Measurements from ENCODE around the gene LIG1.

The LIG1 gene

GRCh38 chr19:48102870-48103751 lies 67.0 kb downstream of the LIG1 start:
- Histone ChIP-seq H3K4me1 (ENCODE audit: control insufficient read depth, insufficient read depth, low read length) (0 out of 2 replicates have a peak, but pooled peaks cover 4% of the 10 kb centered on the region), H3K27ac (ENCODE audit: extremely low read depth, low read depth, low read length) (no peak overlapping the region), H3K9me3 (ENCODE audit: control insufficient read depth, insufficient read depth, low read depth, low read length) (no peaks in the 10 kb centered on the region), H3K4me3 (ENCODE audit: low read depth, low read length) (no peak overlapping the region), H3K36me3 (ENCODE audit: control insufficient read depth in 2 of 2, insufficient read depth in 1 of 2, low read length in 2 of 2) (no peaks in the 10 kb centered on the region)
- ChIA-PET CTCF (interaction anchor here (0.7 to 13.5 kb wide), 32 partner anchors 8 to 189 kb away, joined by 3 to 276 read pairs (median 6); partner anchors contain the start of genes ELSPBP1 and PLA2G4C), POLR2A (interaction anchor here (0.5 to 0.7 kb wide), 2 partner anchors 109 to 301 kb away, joined by 6 to 7 read pairs; partner anchors contain the start of gene ELSPBP1)
- TF ChIP-seq, protein P1, sequence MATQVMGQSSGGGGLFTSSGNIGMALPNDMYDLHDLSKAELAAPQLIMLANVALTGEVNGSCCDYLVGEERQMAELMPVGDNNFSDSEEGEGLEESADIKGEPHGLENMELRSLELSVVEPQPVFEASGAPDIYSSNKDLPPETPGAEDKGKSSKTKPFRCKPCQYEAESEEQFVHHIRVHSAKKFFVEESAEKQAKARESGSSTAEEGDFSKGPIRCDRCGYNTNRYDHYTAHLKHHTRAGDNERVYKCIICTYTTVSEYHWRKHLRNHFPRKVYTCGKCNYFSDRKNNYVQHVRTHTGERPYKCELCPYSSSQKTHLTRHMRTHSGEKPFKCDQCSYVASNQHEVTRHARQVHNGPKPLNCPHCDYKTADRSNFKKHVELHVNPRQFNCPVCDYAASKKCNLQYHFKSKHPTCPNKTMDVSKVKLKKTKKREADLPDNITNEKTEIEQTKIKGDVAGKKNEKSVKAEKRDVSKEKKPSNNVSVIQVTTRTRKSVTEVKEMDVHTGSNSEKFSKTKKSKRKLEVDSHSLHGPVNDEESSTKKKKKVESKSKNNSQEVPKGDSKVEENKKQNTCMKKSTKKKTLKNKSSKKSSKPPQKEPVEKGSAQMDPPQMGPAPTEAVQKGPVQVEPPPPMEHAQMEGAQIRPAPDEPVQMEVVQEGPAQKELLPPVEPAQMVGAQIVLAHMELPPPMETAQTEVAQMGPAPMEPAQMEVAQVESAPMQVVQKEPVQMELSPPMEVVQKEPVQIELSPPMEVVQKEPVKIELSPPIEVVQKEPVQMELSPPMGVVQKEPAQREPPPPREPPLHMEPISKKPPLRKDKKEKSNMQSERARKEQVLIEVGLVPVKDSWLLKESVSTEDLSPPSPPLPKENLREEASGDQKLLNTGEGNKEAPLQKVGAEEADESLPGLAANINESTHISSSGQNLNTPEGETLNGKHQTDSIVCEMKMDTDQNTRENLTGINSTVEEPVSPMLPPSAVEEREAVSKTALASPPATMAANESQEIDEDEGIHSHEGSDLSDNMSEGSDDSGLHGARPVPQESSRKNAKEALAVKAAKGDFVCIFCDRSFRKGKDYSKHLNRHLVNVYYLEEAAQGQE (tag by site-specific recombination; IDR thresholded peaks at IDR 0.05) = no peak
- TF ChIP-seq, protein P2, sequence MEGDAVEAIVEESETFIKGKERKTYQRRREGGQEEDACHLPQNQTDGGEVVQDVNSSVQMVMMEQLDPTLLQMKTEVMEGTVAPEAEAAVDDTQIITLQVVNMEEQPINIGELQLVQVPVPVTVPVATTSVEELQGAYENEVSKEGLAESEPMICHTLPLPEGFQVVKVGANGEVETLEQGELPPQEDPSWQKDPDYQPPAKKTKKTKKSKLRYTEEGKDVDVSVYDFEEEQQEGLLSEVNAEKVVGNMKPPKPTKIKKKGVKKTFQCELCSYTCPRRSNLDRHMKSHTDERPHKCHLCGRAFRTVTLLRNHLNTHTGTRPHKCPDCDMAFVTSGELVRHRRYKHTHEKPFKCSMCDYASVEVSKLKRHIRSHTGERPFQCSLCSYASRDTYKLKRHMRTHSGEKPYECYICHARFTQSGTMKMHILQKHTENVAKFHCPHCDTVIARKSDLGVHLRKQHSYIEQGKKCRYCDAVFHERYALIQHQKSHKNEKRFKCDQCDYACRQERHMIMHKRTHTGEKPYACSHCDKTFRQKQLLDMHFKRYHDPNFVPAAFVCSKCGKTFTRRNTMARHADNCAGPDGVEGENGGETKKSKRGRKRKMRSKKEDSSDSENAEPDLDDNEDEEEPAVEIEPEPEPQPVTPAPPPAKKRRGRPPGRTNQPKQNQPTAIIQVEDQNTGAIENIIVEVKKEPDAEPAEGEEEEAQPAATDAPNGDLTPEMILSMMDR (tag by site-specific recombination; IDR thresholded peaks at IDR 0.05) = peak; percentile 47
- no peak for TF ChIP-seq ZNF514 (tag by site-specific recombination; IDR thresholded peaks at IDR 0.05)
- TF ChIP-seq ZBTB48 (tag by site-specific recombination; IDR thresholded peaks at IDR 0.05) = no peak
- no peak for TF ChIP-seq ZNF660 (tag by site-specific recombination; IDR thresholded peaks at IDR 0.05)
- 0 out of 2 replicates have a peak, but pooled peaks have one; percentile 7 for TF ChIP-seq ZFHX2 (tag by site-specific recombination; conservative IDR thresholded peaks at IDR 0.05)
- no peak for TF ChIP-seq KLF9 (tag by site-specific recombination; IDR thresholded peaks at IDR 0.05; ENCODE audit: low read depth)
- TF ChIP-seq, protein P3, sequence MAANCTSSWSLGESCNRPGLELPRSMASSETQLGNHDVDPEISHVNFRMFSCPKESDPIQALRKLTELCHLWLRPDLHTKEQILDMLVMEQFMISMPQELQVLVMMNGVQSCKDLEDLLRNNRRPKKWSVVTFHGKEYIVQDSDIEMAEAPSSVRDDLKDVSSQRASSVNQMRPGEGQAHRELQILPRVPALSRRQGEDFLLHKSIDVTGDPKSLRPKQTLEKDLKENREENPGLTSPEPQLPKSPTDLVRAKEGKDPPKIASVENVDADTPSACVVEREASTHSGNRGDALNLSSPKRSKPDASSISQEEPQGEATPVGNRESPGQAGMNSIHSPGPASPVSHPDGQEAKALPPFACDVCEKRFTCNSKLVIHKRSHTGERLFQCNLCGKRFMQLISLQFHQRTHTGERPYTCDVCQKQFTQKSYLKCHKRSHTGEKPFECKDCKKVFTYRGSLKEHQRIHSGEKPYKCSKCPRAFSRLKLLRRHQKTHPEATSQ (tag by site-specific recombination; IDR thresholded peaks at IDR 0.05) = no peak
- TF ChIP-seq ZNF624 (tag by site-specific recombination; IDR thresholded peaks at IDR 0.05) = no peak
- TF ChIP-seq ZBTB10 (tag by site-specific recombination; IDR thresholded peaks at IDR 0.05) = 0 out of 2 replicates have a peak, but pooled peaks have one; percentile 37
- TF ChIP-seq ZNF366 (tag by site-specific recombination; conservative IDR thresholded peaks at IDR 0.05) = no peak
- TF ChIP-seq KLF7 (tag by site-specific recombination; IDR thresholded peaks at IDR 0.05; ENCODE audit: borderline replicate concordance) = no peak
- TF ChIP-seq ZNF654 (tag by site-specific recombination; IDR thresholded peaks at IDR 0.05; ENCODE audit: low read depth) = peak; percentile 40; the same call in 1 of the 2 replicates
- no peak for TF ChIP-seq ZNF571 (tag by site-specific recombination; IDR thresholded peaks at IDR 0.05)
- peak; percentile 100 for TF ChIP-seq ZBTB17 (tag by site-specific recombination; IDR thresholded peaks at IDR 0.05)
- TF ChIP-seq ZNF23 (tag by site-specific recombination; IDR thresholded peaks at IDR 0.05; ENCODE audit: borderline replicate concordance) = peak; percentile 99; the same call in 1 of the 2 replicates
- no peak for TF ChIP-seq ZNF138 (tag by site-specific recombination; IDR thresholded peaks at IDR 0.05; ENCODE audit: borderline replicate concordance)
- TF ChIP-seq ZNF121 (tag by site-specific recombination; IDR thresholded peaks at IDR 0.05) = peak; percentile 91
- 0 out of 2 replicates have a peak, but pooled peaks have one; percentile 8 for TF ChIP-seq SP7 (tag by site-specific recombination; IDR thresholded peaks at IDR 0.05)
- no peak for TF ChIP-seq ZNF19 (tag by site-specific recombination; IDR thresholded peaks at IDR 0.05; ENCODE audit: low read depth)
- no peak for TF ChIP-seq ZNF112 (tag by site-specific recombination; IDR thresholded peaks at IDR 0.05)
- TF ChIP-seq ZNF777 (tag by site-specific recombination; IDR thresholded peaks at IDR 0.05; ENCODE audit: borderline replicate concordance) = no peak
- no peak for TF ChIP-seq MYNN (tag by site-specific recombination; IDR thresholded peaks at IDR 0.05; ENCODE audit: borderline replicate concordance)
- TF ChIP-seq ZNF785 (tag by site-specific recombination; IDR thresholded peaks at IDR 0.05) = no peak
- TF ChIP-seq, protein P4, sequence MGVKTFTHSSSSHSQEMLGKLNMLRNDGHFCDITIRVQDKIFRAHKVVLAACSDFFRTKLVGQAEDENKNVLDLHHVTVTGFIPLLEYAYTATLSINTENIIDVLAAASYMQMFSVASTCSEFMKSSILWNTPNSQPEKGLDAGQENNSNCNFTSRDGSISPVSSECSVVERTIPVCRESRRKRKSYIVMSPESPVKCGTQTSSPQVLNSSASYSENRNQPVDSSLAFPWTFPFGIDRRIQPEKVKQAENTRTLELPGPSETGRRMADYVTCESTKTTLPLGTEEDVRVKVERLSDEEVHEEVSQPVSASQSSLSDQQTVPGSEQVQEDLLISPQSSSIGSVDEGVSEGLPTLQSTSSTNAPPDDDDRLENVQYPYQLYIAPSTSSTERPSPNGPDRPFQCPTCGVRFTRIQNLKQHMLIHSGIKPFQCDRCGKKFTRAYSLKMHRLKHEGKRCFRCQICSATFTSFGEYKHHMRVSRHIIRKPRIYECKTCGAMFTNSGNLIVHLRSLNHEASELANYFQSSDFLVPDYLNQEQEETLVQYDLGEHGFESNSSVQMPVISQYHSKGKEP (tag by site-specific recombination; IDR thresholded peaks at IDR 0.05) = no peak
